ENCODE results near the gene FILIP1L. TPM values are rescaled to one million over a fixed set of nuclear protein-coding genes. Genes with fewer than 3 reads are reported as not detected.

Gene FILIP1L
- total RNA-seq: under 1 TPM; 0.23 to 0.36 TPM

DNA sequence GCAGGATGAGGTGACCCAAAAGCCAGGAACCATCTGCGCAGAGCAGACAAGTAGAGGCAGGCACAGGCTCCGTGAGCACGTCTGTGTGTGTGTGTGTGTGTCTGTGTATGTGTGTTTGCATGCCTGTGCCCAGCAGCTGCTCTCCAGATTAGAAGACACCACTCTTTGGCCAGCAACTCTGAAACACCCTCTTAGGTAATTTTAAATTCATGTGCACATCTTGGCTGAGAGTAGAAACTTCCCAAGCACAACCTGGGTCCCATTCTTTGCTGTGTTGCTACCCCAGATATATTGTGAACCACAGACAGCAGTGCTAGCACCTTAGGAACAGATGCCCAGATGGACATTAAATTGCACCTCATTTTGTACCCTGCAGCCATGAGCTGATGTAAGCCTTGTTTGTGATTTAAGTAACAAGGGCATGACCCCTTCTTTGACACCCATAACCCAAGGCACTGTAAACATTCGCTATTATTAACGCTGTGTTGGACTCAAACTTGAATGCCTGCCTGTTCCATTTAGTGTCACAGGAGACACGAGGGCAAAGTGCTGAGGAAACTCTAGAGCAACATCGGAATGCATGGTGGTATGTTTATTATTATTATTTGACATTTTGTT is at the start of gene FILIP1L:
FILIP1L (minus strand) TSS at position 89 of the 618 bp plus-strand sequence.
- CTCF ChIA-PET: no interaction called here
- POLR2A ChIA-PET: no interaction called here

DNA sequence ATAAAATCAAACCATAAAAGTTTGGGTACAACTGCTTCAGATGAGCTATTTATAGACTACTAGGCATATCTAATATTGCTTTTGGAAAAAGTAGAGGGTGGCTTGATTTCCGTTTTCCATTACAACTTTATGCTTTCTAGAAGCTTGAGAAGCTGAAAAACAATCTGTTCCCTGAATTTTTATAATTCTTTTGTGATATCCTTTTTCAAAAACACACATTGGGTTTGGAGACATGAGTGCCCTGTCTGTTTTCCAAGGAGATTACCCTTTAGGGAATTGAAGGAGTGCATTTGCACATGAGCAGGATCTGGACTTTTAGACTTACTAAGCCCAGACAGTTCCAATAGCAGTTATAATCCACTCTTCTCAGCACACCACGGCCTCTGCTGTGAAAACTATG is 49.5 kb upstream of the FILIP1L start:
- CTCF ChIA-PET: no interaction called here

DNA sequence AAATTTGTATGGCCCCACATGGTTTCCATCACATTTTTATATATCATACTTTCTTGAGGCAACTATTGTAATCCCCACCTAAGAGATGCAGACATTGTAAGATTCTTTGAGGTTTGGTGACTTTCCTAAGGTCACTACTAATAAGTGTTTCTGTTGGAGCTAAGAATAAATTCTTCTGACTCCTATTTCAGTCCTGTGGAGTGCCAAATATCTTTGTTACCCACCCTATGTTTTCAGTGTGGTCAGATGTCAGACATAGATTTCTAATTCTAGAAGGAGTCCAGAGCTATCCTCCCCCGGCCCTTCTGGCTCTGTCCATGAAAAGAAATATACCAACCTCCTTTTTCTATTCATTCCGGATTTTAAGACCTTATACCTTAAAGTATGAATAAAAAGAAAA is 46.2 kb upstream of the FILIP1L start:
- CTCF ChIA-PET: no interaction called here
- POLR2A ChIA-PET: no interaction called here

More for the DNA sequence above, 49.5 kb upstream of the FILIP1L start:
- POLR2A ChIA-PET: no interaction called here

DNA sequence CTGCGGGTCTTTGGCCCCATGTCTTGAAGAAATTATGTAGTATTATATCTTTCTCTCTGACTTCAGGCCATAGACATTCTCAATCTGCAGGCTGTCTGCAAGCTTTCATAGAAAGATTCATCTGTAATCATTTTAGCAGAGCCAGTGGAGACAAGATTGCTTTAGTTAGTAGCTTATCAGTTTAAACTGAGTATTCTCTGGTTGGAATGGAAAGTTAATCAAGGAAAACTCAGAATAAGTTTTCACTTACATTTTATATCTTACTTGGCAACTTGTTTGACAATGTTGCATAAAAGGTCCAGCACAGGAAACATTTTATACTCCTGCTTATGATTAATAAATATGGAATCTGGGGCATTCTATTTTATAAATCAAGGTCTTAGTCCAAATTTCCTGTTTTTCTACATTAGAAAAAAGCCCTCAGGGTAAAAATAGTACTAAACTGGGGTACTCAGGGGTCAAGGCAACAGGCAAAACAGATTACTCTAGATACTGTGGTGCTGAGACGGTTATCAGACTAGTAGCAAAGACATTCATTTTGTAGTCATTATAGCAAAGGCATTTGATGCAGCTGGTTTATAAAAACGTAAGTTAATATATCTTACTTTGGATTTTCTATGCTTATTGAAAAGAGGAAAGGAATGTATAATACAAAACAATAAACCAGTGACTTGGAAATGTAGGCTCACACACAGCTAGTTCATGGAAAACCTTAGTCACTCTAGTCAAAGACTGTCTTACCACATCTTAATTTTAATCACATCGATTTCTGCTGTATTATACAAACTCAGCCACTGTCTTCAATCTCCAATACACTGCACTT is 45.2 kb upstream of the FILIP1L start:
- ChIA-PET POLR2A (no interaction called here), CTCF (no interaction called here)

DNA sequence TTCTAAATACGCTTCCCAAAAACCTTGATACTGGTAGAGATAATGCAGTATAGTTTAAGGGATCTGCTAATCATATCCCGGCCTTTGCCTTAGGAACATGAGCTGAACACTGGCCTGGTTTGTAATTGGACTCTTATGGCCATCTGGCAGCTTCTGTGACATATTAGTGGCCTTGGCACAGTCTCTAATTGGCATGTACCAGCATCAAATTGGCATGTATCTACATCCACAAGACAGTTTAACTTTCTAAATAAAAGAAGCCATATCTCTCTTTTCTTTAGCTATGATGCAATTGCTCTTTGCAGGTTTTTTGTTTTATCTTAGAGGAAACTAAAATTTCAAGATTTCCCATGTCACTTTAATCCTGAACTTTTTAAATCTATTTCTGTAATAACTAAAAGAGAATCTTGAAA is 44.6 kb upstream of the FILIP1L start:
- POLR2A ChIA-PET: no interaction called here
- CTCF ChIA-PET: no interaction called here

DNA sequence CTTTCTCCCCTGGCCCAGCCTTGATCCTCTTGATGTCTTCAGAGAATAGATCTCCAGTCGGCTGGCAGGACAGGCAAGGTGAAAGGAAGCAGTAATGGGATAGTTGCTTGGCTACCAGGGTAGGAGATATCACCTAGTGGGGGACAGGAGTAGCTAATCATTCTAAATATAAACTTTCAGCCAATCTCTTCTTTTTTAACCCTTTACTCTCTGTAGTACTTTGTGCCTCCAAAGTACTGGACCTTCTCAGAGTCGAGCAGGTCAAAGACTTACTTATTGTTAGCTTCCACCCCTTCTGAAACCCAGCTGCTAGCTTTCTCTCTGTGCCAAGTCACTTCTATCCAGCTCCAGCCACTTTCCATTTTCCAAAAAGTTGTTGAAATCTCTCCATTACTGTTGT is 43.4 kb upstream of the FILIP1L start:
- CTCF ChIA-PET: no interaction called here
- POLR2A ChIA-PET: no interaction called here

DNA sequence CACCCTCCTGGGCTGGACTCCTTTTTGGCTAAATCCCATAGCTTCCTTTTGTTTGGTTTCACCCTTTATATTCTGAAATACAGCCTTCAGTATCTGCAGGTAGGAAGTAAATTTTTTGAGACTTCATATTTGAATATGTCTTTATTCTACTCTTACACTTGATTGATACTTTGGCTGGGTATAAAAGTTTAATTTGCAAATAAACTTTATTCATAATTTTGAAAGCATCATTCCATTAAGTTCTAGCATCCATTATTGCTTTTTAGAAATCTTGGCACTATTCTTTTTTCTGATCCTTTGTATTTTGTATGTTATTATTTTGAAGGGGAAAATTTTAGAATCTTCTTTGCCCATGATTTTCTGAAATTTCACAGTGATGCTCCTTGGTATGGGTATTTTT is 41.3 kb upstream of the FILIP1L start:
- POLR2A ChIA-PET: interaction anchor here (0.6 kb wide), 1 partner anchor 31 kb away, joined by 4 read pairs; no protein-coding TSS in a partner anchor
- CTCF ChIA-PET: no interaction called here

DNA sequence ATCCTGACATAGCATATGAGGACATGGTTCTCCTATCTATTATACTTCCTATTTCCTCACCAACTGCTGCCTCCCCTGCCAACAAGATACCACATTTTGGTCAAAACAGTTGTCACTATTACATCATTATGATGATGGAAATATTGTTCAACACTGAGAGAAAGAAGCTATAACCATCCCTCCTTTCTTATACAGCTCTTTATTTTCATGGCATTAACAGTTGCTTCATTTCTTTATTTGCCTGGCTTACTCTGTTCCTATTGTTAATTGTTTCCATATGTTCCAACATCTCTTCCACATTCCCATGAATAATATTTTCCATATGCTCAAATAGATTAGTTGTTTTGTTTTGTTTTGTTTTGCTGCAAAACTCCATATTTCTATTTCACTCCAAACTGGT is 40.8 kb upstream of the FILIP1L start:
- CTCF ChIA-PET: interaction anchor here (0.6 kb wide), 1 partner anchor 412 kb away, joined by 4 read pairs; no protein-coding TSS in a partner anchor
- POLR2A ChIA-PET: no interaction called here

DNA sequence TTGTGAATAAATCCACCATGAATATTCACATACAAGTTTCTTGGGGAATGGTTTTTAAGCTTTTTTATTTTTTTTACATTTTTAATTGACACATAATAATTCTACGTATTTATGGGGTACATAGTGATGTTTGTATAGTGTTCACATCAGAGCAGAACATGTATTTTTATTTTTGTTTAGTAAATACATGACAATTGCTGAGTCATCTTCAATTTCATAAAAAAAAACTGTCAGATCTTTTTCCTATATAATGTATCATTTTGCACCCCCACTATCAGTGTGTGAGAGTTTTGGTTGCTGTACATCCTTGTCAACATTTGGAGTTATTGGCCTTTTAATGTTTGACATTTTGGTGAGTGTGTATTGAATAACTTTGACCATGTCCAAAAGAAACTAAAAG is 39.9 kb upstream of the FILIP1L start:
- ChIA-PET POLR2A (no interaction called here), CTCF (no interaction called here)

DNA sequence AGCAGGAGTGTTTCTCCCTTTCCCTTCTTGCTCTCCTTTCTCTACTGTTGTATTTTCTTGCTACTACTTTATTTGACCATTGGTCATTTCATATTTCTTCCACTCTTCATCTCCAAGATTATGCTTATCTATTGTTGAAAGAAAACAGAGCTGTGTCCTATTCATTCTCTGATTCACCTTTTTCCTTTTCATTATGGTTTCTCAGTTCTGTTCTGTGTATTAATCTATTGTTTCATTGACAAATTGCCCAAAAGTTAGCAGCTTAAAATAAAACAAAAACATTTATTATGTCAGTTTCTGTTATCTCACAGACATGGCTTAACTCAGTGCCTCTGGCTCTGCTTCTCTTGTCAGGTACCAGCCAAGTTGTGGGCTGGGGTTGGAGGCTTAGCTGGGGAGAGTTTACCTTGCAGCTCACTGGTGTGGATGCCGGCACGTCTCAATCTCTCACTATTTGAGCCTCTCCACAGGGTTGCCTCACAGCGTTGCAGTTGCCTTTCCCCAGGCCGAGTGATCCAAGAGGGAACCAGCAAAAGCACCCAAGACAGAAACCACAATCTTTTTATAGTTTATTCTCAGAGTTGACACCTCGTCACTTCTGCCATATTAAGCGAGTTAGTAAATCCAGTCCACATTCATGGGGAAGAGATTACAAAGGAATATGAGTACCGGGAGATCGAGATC is 36.9 kb upstream of the FILIP1L start:
- ChIA-PET CTCF (interaction anchor here (1.1 kb wide), 1 partner anchor 82 kb away, joined by 3 read pairs; no protein-coding TSS in a partner anchor), POLR2A (no interaction called here)

DNA sequence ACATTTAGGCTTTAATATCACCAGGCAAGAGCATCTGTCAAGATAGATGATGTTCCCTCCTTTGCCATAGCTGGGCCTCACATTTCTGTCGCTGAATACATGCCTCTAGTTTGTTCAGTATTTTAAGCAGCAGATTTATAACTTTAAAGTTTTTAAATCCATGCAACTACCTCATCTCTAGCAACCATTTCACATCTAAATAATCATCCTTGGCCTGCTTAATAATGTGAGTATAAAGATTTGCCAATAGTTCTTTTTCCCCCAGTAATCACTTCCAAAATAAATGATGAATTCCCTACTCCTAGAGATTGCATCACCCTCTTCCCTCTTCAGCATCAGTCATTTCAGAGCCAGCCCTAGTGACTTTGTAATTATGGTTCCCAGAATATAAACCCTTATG is 36.2 kb upstream of the FILIP1L start:
- CTCF ChIA-PET: no interaction called here
- POLR2A ChIA-PET: no interaction called here

DNA sequence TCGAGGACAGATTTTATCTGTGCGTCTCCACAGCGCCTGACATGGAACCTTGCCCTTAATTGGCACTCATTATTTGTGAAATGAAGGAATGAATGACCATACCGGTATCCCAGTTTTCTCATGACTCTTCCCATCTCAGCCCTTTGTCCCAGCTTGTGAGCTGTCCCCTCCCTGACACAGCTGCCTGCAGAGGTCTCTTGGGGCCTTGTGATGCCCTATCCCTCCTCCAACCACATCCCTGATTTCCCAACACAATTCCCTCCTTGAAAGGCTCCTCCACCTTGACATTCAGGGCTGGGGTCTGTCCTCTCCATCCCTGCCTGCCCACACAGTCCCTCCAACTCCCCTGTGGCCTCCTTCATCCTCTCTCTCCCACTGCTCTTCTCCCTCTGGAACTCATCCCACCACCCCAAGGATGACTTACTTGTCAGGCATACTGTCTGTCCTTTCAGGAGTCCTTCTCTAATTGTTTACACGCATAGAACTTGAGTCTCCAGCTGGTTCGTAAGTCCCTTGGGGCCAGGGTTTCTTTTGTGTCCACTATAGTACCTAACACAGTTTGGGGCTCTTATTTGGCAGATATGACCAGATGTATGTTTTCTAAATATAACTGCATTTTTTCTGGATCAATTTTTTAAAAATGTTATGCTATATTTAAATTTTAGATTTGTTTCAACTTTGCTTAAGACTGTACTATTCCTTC is 35.6 kb upstream of the FILIP1L start:
- CTCF ChIA-PET: no interaction called here
- POLR2A ChIA-PET: no interaction called here

DNA sequence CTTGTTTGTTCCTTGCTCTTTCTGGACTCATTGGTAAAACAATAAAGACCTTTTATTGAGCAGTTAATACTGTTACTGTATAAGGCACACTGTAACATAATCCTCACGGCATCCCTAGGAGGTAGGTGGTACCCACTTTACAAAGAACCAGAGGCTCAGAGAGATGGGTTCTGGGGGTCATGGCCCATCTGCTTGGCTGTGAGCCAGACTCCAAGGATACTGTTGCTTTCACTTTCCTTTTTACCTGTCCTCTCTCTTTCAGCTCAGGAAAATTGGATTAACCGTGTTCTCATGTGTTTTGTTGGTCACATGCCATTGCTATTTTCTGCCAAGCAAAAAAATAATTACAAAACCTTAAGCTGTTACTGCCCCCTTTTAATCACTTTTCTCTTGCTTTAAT is 34.8 kb upstream of the FILIP1L start:
- POLR2A ChIA-PET: no interaction called here
- CTCF ChIA-PET: no interaction called here

DNA sequence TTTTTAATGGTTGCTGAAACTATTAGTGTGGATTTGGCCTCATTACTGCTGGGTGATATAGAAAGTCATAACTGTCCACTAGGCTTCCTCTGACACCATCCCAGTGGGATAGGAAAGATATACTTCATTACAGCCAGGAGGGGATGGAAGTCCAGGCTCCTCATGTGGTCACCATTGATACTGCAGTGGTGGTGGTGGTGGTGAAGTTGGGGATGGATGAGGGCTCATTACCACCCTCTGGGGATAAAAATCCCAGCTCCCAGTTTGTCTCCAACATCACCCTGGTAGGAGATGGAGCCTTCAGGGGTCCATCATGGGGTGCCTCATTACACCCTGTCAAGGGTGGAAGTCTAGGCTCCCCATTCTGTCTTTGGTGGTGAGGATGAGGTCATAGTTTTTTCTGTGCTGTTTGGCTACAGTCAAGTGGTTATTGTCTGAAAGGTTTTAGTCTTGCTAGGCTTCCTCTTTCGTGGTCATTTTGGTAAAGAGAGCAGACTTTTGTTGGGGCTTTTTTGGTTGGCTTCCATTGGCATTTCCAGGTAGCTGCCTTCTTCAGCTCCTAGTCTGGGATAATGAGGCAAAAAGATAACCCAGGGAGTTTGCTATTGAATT is 30.1 kb upstream of the FILIP1L start:
- ChIA-PET POLR2A (interaction anchor here (0.5 kb wide), 1 partner anchor 71 kb away, joined by 3 read pairs; no protein-coding TSS in a partner anchor), CTCF (no interaction called here)

DNA sequence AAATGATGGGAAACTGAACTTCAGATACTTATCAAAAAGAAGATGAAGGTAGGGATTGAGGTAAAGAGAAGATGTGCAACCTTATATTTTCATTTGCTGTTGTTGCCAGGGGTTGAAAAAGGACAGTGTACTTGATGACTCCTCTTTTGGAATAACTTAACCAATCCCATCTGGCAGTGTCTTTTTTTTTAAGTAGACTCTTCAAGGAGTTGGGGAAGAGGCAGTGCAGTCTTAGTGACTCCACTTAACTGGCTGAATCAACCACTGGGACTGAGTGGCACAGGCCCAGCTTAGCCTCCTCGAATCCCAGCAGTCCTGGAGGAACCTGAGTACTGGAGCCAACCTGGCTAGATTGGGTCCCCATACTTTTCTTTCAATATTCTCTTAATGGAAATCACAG is 27.3 kb upstream of the FILIP1L start:
- ChIA-PET POLR2A (no interaction called here), CTCF (no interaction called here)

DNA sequence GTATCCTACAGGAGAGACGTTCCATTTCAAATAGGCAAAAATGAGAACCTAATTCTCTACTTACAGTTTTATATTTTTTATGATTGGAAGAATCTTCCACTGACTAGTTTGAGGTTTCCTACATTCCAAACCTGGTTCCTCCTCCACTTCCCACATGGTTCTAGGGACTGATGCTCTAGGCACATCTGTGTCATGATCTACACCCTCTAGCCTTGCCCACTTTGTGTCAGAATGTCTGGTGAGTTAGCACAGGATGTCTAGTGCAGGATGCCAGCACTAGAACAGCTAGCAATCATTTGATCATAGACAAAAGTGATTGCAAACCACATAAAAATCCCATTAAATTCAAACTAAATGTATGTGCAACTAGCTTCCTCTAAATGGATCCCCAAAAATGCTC is 26.7 kb upstream of the FILIP1L start:
- CTCF ChIA-PET: no interaction called here
- POLR2A ChIA-PET: no interaction called here

DNA sequence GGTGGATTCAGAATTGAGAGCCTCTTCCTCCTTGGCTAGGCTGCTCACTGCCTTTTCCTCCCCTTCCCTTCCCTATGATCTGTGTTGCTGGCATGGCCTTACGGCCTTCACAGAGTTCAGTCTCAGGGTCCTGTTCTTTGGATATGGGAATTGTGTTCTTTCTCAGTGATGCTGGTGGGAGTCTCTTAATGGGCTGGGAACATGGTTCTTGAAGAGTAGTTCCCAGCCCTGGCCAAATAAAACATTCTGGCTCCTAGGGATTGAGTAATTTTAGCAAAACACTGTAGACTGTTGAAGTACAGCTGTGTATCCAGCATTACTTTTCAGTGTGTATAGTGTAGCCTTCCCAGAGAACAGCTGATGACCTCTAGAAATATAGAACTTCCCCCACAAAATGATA is 22.6 kb upstream of the FILIP1L start:
- ChIA-PET POLR2A (no interaction called here), CTCF (no interaction called here)

DNA sequence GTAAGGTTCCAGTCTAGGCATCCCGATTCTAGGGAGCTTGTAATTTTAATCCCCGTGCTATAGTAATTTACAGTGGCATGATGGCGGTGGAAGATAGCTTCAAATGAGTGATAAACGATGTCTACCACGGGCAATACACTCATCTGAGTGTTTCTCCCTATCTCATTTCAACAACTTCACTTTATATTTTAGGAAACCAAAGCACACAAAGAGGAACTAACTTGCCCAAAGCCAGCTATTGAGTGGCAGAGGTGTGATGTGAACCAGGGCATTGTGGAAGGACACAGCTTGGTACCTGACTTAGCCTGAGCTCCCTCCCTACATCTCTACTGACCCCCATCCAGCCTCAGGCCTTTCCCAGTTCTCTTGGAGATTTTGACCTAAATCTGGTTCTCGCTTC is 16.9 kb upstream of the FILIP1L start:
- CTCF ChIA-PET: interaction anchor here (1.0 kb wide), 1 partner anchor 42 kb away, joined by 3 read pairs; no protein-coding TSS in a partner anchor
- POLR2A ChIA-PET: no interaction called here

DNA sequence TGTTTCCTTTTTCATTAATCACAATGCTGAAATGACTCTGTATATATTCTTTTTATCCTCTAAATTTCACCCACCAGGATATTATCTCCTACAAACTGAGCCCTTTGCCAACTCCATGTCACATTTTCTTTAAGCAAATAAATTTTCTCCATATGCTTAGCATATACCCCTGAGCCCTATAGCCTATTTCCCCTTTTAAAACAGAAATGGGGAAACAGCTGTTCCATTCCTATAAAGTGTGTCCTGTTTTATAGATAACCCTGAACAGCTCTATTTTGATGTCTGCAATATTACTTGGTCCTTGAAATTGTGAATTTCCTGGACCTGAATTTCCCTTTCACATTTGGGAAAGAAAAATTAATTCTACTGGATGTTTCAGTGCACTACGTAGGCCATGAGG is 15.6 kb upstream of the FILIP1L start:
- ChIA-PET POLR2A (no interaction called here), CTCF (no interaction called here)

DNA sequence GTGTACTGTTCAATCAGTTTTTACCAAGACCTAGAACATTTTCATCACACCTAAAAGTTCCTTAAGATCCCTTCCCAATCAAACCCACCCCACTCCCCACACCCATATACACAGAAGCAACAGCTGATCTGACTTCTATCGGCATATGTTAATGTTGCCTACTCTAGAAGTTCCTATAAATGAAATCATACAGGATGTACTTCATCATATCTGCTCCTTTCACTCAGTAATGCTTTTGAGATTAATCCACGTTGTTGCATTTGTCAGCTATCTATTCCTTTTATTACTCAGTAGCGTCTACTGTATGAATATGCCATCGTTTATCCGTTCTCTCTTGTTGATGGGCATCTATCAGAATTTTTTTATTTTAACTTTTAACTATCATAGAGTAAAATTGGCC is 14.3 kb upstream of the FILIP1L start:
- CTCF ChIA-PET: no interaction called here
- POLR2A ChIA-PET: no interaction called here
